ENCODE measurements around the gene ZNF595.
"Not testable (repeated sequence)": the region's sequence is repeated elsewhere in the genome, so short reads cannot be mapped to it uniquely, and the experiment has no call there.

The ZNF595 gene

GRCh38 chr4:52804-53479 is at the start of gene ZNF595:
ZNF595 (plus strand) TSS chr4:53321; CDS start chr4:53489, 168 bp downstream.
- peak; percentile 22 for DNase-seq

GRCh38 chr4:9937-10870 is 42.9 kb upstream of the ZNF595 start:
- not testable (repeated sequence) for DNase-seq

DNA sequence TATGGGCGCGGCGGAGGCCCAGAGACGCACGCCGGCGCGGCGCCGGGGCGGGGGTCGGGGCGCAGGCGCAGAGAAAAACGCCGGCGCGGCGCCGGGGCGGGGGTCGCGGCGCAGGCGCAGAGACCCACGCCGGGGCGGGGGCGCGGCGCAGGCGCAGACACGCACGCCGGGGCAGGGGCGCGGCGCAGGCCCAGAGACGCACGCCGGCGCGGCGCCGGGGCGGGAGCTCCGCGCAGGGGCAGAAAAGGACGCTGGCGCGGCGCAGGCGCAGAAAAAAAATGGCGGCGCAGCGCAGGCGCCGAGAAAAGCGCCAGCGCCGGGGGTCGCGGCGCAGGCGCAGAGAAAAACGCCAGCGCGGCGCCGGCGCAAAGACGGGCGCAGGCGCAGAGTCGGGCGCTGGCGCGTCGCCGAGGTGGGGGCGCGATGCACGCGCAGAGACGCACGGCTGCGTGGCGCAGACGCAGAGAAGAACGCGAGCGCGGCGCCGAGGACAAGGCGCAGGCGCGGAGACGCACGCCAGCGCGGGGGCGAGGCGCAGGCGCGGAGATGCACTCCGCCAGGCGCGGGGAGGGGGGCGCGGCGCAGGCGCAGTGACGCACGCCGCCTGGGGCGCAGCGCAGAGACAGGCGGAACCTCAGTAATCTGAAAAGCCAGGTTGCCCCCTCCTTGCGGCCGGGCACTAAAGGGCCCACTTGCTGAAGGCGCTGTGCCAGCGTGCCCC is 41.9 kb upstream of the ZNF595 start:
- DNase-seq = not testable (repeated sequence)

DNA sequence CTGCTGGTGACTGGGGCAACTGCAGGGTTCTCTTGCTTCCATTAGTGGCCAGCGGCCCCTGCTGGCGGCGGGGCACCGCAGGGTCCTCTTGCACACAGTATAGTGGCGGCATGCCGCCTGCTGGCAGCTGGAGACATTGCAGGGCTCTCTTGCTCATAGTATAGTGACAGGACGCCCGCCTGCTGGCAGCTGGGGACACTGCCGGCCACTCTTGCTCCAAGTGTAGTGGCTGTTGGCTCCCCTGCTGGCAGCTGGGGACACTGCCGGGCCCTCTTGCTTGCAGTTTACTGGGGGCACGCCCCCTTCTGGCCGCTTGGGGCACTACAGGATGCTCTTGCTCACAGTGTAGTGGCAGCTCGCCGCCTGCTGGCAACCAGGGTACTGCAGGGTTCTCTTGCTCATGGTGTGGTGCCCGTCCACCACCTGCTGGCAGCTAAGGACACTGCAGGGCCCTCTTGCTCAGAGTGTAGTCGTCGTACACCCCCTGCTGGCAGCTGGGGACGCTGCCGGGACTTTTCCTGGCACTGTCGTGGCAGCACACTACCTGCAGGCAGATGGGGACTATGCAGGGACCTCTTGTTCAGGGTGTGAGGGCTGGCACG is 41.2 kb upstream of the ZNF595 start:
- not testable (repeated sequence) for DNase-seq

GRCh38 chr4:18128-18527 is 35.0 kb upstream of the ZNF595 start:
- DNase-seq = not testable (repeated sequence)

GRCh38 chr4:18589-18988 is 34.5 kb upstream of the ZNF595 start:
- not testable (repeated sequence) for DNase-seq

DNA sequence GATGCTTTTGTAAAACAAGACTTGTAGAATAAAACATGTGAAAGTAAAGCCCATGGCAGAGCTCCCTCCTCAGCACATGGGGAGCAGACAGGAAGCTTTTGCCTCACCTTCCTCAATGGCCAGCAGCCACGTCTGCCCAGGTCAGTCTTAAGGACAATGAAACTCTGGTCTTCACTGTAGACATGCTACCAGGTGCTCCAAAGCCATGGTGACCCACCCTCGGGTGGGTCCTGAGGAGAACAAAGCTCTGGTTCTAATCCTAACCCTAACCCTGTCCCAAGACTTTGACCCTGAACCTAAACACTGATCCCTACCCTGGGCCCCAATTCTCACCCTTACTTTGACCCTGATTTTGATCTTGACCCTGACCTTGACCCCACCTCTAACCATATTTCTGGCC is 30.2 kb upstream of the ZNF595 start:
- DNase-seq = not testable (repeated sequence)

DNA sequence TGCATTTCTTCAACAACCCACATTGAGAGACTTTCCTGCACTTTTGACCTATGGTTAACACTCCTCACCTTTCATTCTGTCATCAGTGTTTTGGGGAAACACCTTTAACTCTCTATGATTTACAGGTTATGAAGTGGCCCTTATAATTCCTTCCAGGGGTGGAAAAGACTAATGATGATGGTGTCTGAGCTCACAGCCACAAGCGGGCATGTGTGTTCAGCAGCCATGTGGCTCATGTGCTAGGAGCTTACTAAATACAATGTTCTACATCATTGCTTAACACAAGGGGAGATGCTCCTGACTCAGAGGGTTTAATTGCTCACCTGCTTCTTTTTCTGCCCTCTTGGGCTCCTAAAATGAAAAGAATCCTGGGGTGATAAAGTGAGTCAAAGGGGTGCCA is 28.8 kb upstream of the ZNF595 start:
- not testable (repeated sequence) for DNase-seq

DNA sequence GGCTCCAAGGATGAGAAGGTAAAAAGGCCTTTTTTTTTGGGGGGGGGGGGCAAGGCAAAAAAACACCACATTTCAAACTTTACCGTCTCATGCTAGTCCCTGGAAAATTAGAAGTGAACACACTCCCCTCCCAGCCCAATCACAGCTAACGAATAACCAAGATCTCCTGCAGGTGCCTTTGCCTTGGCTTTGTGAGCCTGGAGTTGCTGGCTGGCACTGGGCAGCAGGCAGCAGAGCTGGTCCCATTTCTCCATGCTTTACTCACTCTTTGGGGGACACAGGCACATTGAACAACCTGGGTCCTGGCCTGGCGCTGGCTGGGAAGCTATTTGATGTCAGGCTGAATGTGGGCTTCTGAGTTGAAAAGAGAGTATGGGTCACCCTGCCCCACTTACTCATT is 25.6 kb upstream of the ZNF595 start:
- not testable (repeated sequence) for DNase-seq

- peak; percentile 19 for DNase-seq
These were observed 24.2 kb upstream of the ZNF595 start for GRCh38 chr4:28767-29542.

DNA sequence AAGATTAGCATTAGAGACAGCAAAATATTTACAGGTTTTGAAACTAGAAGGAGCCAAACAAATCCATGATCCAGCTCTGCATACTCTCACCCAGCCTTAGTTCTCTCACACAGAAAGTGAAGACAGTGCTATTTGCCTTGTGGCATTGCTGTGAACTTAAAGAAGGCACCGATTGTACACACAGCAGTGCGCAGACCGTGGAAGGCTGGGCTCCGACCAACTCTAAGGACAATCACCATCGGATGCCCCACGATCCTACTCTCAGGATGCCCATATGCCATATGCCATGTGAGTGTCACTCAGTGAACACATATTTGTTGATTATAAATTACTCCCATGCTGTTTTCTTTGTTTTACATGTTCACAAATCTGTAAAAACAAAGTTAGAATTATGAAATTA is 19.8 kb upstream of the ZNF595 start:
- not testable (repeated sequence) for DNase-seq

- not testable (repeated sequence) for DNase-seq
These were observed 16.3 kb upstream of the ZNF595 start for GRCh38 chr4:36559-37415.

- DNase-seq = not testable (repeated sequence)
These were observed 14.9 kb upstream of the ZNF595 start for GRCh38 chr4:38202-38601.

- not testable (repeated sequence) for DNase-seq
These were observed 9.7 kb upstream of the ZNF595 start for GRCh38 chr4:43375-43774.

DNA sequence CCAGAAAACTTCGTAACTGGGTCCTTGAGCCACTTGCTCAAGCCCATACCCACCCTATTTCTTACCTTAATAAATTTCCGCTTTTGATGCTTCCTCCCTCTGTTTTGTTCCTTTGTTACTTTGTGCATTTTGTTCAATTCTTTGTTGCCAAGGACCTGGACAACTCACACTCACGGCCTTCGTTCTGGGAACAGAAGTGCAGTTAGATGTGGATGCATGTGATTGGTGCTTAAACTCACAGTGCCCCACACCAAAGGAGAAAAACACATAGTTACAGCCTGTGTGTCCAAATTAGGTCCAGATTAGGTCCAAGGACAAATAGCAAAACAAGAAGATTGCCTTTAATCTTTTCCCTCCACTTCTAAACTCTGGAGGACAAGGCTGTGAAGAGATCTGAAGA is 1.9 kb upstream of the ZNF595 start:
- not testable (repeated sequence) for DNase-seq

GRCh38 chr4:51655-52277 is 1.4 kb upstream of the ZNF595 start:
- peak; percentile 6 for DNase-seq

DNA sequence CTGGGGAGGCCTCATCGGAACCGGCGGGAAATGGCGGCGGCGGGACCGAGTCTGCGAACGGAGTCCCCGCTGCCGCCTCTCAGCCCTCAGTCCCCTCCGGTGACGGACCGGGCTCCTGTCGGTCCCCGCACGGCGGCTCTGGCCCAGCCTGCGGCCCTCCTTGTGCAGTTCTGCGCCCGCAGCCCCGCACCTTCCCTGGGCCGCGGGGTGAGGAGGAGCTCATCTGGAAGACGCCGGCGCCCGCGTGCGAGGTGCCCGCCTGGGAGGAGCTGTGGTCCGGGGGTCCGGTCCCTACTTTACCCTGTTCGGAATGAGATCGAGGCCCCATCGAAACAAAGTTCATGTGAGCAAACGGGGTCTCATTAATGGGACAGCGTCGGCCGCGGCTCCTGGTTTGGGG is 400 bp downstream of the ZNF595 start:
- DNase-seq = not testable (repeated sequence)

DNA sequence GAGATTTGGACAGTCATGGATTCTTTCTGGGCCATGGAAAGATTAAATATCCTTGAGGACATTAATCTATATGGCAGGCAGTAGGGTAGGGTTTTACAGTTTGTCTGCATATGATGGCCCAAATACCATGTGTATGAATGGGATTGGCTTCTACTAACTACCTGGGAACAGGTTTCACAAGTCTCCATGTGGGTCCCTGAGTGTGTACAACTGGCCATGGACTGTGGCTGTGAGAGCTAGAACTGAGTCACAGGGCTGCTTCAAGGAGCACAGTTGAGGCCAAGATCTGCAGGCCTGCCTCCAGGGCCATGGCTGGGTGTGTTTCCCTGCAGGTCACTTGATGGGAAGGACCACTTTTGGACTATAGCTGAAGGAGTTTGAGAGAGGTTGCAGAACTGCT is 11.6 kb downstream of the ZNF595 start:
- DNase-seq = not testable (repeated sequence)

- DNase-seq = no peak
These were observed 18.7 kb downstream of the ZNF595 start for GRCh38 chr4:71830-72229.

GRCh38 chr4:85951-86350 is 32.8 kb downstream of the ZNF595 start:
- DNase-seq = no peak

Measured in activated gamma-delta T cell treated with Interleukin-2 at 50 U/mL for 16 hours (primary cell).